NCI-H2107 treated with DMSO at 0.1 percent for 48 hours (cell line): ENCODE data around the gene TPP1.

Source experiments
- DNase-seq: peaks from one replicate; lab custom pipeline; 2025; ENCODE audit not compliant: unreplicated experiment; lab: John Stamatoyannopoulos, UW

Gene TPP1

GRCh38 chr11:6647836-6648235 lies 28.6 kb upstream of the TPP1 start:
- DNase-seq: no peak

DNA sequence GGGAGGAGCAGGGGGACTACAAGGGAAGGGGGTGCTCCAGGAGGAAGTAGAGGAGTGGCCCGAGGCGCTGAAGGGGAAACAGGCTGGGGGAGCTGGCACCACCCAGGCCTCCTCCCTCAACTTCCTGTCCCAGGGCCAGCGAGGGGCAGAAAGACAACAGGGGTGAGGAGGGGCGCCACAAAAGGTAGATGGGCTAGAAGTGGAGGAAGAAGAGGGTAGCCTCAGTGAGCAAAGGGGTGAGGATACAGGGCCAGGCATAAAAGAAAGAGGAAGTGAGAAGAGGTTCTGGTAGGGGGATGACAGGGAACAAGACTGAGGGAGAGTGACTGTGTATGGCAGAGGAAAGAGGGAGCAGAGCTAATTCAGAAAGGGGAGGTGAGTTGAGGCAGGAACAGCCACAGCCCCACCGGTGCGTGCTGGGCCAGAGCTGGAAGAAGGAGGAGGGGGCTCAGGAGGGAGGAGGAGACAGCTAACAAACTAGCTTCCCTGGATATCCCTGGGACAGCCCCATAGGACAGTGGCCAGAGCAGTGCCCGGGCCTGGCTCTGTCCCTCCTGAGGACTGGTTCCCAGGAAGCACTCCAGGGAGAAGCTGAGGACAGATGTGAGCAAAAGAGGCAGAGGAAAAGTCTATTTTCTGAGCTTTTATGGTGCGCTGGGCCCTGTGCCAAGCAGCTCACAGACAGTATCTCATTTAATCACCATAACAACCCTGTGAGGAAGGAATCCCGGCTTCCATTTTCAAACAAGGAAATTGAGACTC lies 27.9 kb upstream of the TPP1 start:
- DNase-seq: no peak

- no peak for DNase-seq
Observed at GRCh38 chr11:6646576-6646917, 27.3 kb upstream of the TPP1 start.

DNA sequence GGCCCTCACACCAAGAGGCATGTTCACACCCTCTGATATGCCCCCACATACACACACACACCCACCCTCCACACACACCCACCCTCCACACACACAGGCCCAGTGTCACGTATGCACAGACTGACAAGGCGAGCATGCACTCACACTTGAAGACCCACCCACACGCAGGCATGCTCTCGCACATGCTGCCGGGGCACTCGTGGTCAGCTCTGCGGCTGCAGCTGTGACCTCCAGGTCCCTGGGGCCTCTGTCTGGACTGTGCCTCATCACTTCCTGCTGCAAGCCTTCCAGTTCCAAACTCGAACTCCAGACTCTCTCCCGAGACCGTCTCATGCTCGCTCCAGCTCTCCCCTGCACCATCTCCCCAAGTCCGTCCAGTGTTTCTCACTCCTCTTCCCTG lies 26.8 kb upstream of the TPP1 start:
- no peak for DNase-seq

DNA sequence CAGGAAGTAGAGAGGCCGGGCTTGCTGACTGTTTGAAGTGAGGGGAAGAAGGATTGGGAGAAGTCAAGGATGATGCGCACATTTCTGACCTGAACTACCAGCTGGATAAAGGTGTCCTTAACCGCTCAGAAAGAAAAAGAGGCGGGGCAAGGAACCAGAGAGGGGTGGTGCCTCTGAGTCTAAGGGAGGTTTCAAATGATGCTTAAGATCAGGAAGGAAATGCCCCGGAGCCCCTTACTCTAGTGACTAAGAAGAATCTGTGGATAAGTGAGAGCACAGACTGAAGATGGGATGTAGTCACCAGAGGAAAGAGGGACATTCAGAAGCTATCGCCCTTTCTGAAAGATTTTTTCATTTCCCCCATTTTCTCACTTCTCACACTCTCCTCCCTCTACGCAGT lies 23.7 kb upstream of the TPP1 start:
- DNase-seq: no peak

GRCh38 chr11:6640985-6641701 lies 21.9 kb upstream of the TPP1 start:
- no peak for DNase-seq

DNA sequence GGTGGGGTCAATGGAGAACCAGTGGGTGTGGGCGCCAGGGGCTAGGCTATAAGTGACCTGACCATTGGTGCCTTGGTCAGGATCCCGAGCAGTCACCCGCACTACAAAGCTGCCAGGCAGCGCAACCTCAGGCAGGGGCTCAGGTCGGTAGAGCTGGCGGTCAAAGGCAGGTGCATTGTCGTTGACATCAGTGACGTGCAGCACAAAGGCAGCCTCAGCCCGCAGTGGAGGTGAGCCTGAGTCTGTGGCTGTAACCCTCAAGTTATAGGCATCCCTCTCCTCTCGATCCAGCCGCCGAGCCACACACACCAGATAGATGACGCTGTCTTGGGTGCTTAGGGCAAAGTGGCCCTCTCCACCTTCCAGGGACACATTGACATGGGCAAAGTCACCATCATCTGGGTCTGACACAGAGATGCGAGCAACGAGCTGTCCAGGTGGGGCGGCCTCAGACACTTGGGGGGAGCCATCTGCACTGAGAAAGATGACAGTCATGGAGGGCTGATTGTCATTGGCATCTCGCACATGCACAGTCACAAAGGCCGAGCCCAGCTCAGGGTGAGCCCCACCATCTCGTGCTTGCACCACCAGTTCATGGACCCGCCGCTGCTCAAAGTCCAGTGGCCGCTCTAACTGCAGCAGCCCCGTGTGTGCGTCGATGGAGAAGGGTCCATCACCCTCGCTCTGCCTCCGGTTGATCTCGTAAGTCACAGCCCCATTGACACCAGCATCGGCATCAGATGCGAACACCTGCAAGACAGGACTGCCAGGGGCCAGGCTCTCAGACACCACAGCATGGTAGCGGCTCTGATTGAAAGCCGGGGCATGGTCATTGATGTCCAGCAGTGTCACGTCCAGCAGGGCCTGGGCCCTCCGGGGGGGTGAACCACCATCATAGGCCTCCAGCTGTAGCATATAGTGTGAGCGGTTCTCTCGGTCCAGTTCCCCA lies 21.1 kb upstream of the TPP1 start:
- DNase-seq: no peak

GRCh38 chr11:6638429-6638828 lies 19.2 kb upstream of the TPP1 start:
- no peak for DNase-seq

DNA sequence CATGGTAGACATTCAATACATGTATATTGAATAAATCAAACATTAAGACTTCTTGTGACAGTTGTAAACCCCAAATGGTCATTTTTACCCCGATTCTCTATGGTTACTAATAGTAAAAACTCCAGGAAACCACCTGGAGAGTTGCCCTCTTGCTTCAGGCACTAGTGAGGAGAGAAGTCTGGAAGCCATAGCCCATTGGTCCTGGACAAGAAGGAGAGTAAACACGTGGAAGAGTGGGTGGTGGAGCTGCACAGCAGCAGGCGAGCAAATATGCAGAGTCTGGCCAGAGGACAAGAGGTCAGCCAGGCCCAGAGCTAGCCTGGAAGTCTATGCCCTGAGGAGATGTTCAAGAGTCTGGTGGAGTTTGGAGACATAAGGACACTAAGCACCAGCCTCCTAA lies 18.6 kb upstream of the TPP1 start:
- no peak for DNase-seq

GRCh38 chr11:6636480-6636879 lies 17.3 kb upstream of the TPP1 start:
- DNase-seq: no peak

DNA sequence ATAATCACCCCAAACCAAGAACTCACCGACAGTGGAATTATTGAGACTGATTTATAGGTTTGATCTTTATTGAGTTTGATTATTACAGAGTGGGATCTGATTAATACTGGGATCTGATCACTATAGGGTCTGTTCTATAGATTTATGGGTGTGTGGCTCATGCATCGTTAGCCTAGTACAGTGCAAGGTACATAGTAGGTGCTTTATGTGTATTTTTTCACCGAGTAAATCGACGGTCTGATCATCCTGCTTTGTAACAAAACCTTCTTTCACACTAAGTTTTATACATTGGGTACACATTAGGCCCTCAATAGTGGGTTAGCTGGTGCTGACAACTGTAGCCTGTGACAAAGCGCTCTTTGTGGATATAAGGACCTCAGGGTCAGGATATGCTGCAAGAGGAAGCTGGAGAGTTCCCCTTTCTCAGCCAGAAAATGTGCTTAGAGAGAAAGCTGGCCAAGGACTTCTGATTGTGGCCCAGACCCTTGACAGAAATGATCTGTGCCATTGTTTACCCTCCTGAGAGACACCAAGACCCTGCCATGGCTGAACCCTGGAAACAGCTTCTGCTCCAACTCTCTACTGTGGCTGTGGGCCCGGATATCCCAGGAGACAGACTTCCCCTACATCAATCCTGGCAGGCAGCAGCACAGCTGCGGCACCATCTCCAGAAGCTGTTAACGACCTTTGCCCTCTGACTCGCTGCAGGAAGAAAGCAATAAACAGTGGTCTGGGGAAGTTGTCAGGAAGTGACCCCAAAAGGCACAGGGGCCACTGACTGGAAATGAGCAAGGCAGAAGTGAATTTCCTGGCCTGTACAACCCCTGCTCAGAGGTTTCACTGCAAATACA lies 16.1 kb upstream of the TPP1 start:
- no peak for DNase-seq

DNA sequence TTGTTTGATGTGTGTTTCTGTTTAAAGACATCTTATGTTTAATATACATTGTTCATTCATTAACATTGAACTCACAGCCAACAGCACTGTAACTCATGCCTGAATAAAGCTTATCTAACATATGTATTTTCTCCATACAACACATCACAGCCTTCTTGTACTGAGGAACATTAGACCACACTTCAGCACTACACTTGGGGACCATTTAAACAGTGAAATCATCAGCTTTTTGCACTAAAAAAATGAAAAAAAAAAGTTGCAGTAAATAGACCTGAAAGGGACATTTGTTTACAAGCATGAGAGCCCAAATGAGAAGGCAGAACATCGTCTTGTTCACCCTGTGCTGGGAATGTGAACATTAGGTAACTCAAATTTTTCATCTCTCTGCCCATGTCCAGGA lies 15.3 kb upstream of the TPP1 start:
- no peak for DNase-seq

DNA sequence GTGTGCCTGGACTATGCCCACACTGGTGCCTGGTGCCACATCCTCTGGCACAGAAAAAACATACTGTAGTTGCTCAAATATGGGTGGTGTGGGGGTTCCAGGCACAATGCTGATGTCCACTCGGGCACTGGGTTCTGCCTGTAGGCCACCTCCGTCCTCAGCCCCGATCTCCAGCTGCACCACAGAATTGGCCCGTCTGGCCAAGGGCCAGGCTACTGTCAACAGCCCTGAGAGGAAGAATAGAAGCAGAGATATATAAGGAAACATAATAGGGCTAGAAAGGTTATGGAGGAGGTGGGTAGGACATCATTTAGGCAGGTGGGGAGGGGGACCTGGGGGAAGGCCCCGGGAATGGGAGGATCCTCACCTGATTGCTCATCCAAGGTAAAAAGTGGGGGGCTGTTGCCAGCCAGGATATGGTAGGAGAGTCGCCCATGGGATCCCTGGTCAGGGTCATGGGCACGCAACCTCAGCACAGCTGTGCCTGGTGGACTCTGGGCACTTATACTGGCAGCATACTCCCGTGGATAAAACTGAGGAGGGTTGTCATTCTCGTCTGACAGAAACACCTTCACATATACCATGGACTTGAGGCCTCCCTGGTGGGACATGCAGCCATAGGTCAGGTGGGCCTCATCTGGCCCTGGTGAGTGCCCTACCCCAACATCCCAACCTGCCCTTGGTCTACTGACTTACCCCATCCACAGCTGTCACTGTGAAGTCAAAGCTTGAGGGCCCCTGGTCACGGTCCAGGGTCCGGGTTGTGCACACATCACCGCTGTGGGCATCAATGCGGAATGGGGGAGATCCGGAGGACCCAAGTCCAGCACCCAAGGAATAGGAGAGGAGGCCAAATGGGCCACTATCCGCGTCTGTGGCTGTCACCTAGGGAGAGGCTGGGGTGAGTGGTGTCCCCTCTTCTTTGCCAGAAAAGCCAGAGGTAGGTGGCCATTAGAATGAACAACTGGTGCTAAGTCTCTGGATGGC lies 14.5 kb upstream of the TPP1 start:
- DNase-seq: no peak

DNA sequence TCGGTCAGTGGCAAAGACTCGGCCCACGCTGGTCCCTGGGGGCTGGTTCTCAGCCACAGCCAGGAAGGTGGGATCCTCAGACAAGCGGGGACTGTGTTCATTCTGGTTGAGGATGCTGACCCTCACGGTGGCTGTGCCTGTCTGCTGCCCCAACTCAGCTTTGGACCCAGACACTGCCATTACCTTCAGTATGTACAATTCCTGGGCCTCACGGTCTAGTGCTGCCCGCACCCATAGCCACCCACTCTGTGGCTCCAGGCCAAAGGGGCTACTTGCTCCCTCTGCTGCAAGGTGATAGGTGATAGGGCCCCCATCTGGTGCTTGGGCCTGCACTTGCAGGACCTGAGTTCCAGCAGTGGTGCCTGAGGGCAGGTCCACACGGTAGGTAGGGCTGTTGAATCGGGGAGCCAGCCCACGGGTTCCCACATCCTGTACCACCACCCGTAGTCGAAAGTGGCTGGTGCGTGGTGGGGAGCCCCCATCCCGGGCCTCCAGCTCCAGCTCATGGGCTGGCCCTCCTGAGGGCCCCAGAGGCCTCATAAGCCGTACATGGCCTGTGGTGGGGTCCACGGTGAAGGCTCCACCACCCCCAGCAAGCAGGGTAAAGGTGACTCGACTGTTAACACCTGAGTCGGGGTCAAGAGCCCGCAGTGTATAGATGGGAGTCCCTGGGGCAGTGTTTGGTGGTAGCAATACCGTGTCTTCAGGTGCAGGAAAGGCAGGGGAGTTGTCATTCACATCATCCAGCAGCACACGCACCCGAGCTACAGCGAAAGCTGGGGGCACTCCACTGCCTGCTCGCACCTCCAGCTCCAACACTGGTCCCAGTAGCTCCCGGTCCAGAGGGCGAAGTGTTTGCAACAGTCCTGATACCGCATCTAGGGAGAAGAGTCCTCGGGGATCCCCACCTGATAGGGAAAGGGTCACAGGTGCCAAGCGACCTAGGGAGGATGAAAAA lies 13.2 kb upstream of the TPP1 start:
- DNase-seq: no peak

DNA sequence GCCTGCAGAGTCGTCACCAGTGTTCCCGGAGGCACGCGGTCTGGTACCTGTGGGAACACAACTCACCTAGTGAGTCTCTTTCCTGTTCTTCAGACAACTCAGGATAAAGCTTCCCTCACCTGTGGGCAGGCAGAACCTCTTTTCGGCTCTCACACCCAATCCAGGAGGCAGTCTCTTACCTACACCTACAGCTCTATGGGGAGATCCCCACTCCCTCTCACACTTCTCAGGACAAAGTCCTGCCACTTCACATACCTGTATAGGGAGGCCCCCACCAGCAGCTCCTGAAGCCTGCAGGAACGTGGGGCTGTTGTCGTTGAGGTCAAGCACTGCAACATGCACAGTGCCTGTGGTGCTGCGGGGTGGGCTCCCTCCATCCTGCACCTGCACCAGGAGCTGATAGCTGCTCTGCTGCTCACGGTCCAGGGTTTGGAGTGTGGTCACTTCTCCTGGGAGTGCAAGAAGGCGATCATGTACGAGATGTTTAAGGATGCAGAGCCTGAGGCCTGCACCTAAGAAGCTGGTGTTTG lies 12.2 kb upstream of the TPP1 start:
- no peak for DNase-seq

- DNase-seq: no peak
Observed at GRCh38 chr11:6630632-6631291, 11.5 kb upstream of the TPP1 start.

- no peak for DNase-seq
Observed at GRCh38 chr11:6629892-6630631, 10.8 kb upstream of the TPP1 start.
